ENCODE results near the gene CEBPE.
A peak's percentile ranks its signal among the peaks of the same experiment; 100 is the strongest.

CEBPE gene

GRCh38 chr14:23125011-23125410 lies 6.0 kb upstream of the CEBPE start:
- no peak for DNase-seq (ENCODE audit: low read depth)
- in situ Hi-C loops (cut with HindIII; ENCODE audit: low sequenced_read_pairs): no loop called here

GRCh38 chr14:23124337-23124954 lies 5.4 kb upstream of the CEBPE start:
- no peak for DNase-seq (ENCODE audit: low read depth)
- no peak for TF ChIP-seq CTCF (IDR thresholded peaks at IDR 0.05; ENCODE audit: low read depth, low read length, missing control alignments)
- H3K4me3 ChIP-seq (ENCODE audit: low read depth, low read length): no peak overlapping the region
- in situ Hi-C loops (cut with HindIII; ENCODE audit: low sequenced_read_pairs): no loop called here

More at GRCh38 chr14:23125011-23125410, 6.0 kb upstream of the CEBPE start:
- H3K4me3 ChIP-seq (ENCODE audit: low read depth, low read length): no peak overlapping the region
- TF ChIP-seq CTCF (IDR thresholded peaks at IDR 0.05; ENCODE audit: low read depth, low read length, missing control alignments): no peak

GRCh38 chr14:23123419-23123818 lies 4.4 kb upstream of the CEBPE start:
- no peak for DNase-seq (ENCODE audit: low read depth)
- H3K4me3 ChIP-seq (ENCODE audit: low read depth, low read length): no peak overlapping the region
- TF ChIP-seq CTCF (IDR thresholded peaks at IDR 0.05; ENCODE audit: low read depth, low read length, missing control alignments): no peak
- in situ Hi-C loops (cut with HindIII; ENCODE audit: low sequenced_read_pairs): no loop called here

- no peak for TF ChIP-seq CTCF (IDR thresholded peaks at IDR 0.05; ENCODE audit: low read depth, low read length, missing control alignments)
- H3K4me3 ChIP-seq (ENCODE audit: low read depth, low read length): no peak overlapping the region
- DNase-seq (ENCODE audit: low read depth): no peak
- in situ Hi-C loops (cut with HindIII; ENCODE audit: low sequenced_read_pairs): no loop called here
Measured at GRCh38 chr14:23122086-23122485, 3.0 kb upstream of the CEBPE start.

- TF ChIP-seq CTCF (IDR thresholded peaks at IDR 0.05; ENCODE audit: low read depth, low read length, missing control alignments): no peak
- DNase-seq (ENCODE audit: low read depth): peak; percentile 41
- in situ Hi-C loops (cut with HindIII; ENCODE audit: low sequenced_read_pairs): no loop called here
Measured at GRCh38 chr14:23121361-23121771, 2.3 kb upstream of the CEBPE start.

GRCh38 chr14:23120541-23121251 lies 1.6 kb upstream of the CEBPE start:
- peak; percentile 100 for TF ChIP-seq CTCF (IDR thresholded peaks at IDR 0.05; ENCODE audit: low read depth, low read length, missing control alignments)
- no peak overlapping the region for H3K4me3 ChIP-seq (ENCODE audit: low read depth, low read length)
- in situ Hi-C loops (cut with HindIII; ENCODE audit: low sequenced_read_pairs): no loop called here
- peak; percentile 78 for DNase-seq (ENCODE audit: low read depth)

More at GRCh38 chr14:23121361-23121771, 2.3 kb upstream of the CEBPE start:
- no peak overlapping the region for H3K4me3 ChIP-seq (ENCODE audit: low read depth, low read length)
